ACC112 (cell line): Measurements from ENCODE around the gene CGB2.
"Not testable (repeated sequence)": the region's sequence is repeated elsewhere in the genome, so short reads cannot be mapped to it uniquely, and the experiment has no call there.

Experiments used
- H2AFZ ChIP-seq: fragments of 200-600 bp; sonication (generic); one replicate; pipeline ENCODE4 v1.6.0; 2017; ENCODE audit warnings: antibody characterized with exemption, low read length; ENCODE audit not compliant: unreplicated experiment
- H3K27ac ChIP-seq: fragments of 200-600 bp; sonication (generic); 2 replicates; pipeline ENCODE4 v1.5.1; 2014; ENCODE audit warnings: low read depth, mild to moderate bottlenecking, antibody characterized with exemption, low read length, moderate library complexity
- H3K27me3 ChIP-seq: fragments of 200-600 bp; sonication (generic); 2 replicates; pipeline ENCODE4 v1.6.1; 2014; ENCODE audit warnings: mild to moderate bottlenecking, antibody characterized with exemption, low read length, moderate library complexity, mixed read lengths; ENCODE audit not compliant: insufficient read depth
- H3K36me3 ChIP-seq: fragments of 200-600 bp; sonication (generic); 2 replicates; pipeline ENCODE4 v1.6.1; 2016; ENCODE audit warnings: mild to moderate bottlenecking, antibody characterized with exemption, low read length, moderate library complexity, mixed read lengths; ENCODE audit not compliant: insufficient read depth
- H3K4me1 ChIP-seq: fragments of 200-600 bp; sonication (generic); one replicate; pipeline ENCODE4 v1.6.1; 2016; ENCODE audit warnings: low read length, mixed read lengths; ENCODE audit not compliant: insufficient read depth, unreplicated experiment, control insufficient read depth
- H3K4me3 ChIP-seq: fragments of 200-600 bp; sonication (generic); 2 replicates; pipeline ENCODE4 v1.5.1; 2014; ENCODE audit warnings: mild to moderate bottlenecking, low read depth, low read length
- H3K79me2 ChIP-seq: fragments of 200-600 bp; sonication (generic); one replicate; pipeline ENCODE4 v1.6.0; 2016; ENCODE audit warnings: low read length; ENCODE audit not compliant: control insufficient read depth, unreplicated experiment, insufficient read depth

Gene CGB2

DNA sequence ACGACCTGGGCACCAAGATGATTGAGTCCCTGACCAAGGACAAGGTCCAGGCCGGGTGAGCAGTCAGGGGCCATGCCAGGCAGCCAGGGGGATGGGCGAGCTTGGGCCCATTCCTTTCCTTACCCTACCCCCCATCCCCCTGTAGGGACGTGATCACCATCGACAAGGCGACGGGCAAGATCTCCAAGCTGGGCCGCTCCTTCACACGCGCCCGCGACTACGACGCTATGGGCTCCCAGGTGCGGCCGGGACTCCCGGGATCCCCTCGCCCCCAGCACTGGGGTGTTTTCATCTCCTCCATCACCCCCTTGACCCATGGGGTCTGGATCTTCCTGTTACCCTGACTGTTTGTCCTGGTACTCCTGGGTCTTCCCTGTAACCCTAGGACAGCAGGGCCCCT, 21.9 kb upstream of the CGB2 start:
- H3K27me3 ChIP-seq, result no peaks in the 10 kb centered on the region
- H3K4me3 ChIP-seq, result no peak overlapping the region
- H3K4me1 ChIP-seq, result no peaks in the 10 kb centered on the region
- H2AFZ ChIP-seq, result no peak overlapping the region
- no peak overlapping the region for H3K27ac ChIP-seq
- H3K79me2 ChIP-seq, result no peaks in the 10 kb centered on the region
- H3K36me3 ChIP-seq, result no peaks in the 10 kb centered on the region

DNA sequence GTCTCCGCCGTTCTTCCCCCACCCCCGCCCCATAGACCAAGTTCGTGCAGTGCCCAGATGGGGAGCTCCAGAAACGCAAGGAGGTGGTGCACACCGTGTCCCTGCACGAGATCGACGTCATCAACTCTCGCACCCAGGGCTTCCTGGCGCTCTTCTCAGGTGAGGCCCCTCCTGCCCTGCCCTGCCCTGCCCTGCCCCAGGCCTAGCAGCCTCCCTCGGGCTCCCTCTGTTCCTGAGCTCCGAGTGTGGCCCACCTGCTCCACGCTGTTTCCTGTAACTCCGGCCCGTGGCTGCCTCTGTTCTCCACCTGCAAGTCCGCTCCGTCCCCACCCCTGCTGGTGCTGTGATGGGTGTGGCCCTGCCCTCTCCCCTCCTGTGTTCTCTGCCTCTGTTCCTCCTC, 21.2 kb upstream of the CGB2 start:
- no peaks in the 10 kb centered on the region for H3K4me1 ChIP-seq
- H3K4me3 ChIP-seq, result no peak overlapping the region
- no peaks in the 10 kb centered on the region for H3K27me3 ChIP-seq
- no peak overlapping the region for H2AFZ ChIP-seq
- no peaks in the 10 kb centered on the region for H3K36me3 ChIP-seq
- no peaks in the 10 kb centered on the region for H3K79me2 ChIP-seq
- no peak overlapping the region for H3K27ac ChIP-seq

DNA sequence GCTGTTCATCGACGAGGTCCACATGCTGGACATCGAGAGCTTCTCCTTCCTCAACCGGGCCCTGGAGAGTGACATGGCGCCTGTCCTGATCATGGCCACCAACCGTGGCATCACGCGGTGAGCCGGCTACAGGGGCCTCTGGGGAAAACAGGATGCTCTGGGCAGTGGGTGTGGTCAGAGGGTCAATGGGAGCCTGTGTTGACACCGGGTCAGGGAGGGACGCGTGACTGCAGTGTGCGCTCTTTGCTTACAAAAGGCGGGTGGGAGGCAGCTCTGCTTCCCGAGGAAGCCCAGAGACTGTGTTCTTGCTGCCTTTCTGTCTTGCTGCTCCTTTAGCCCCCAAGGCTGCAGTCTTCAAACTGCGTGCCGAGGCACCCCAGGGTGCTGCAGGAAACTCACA, 20.5 kb upstream of the CGB2 start:
- Histone ChIP-seq H3K27ac (no peak overlapping the region), H3K79me2 (no peaks in the 10 kb centered on the region), H3K27me3 (no peaks in the 10 kb centered on the region), H2AFZ (no peak overlapping the region), H3K4me1 (no peaks in the 10 kb centered on the region), H3K4me3 (no peak overlapping the region), H3K36me3 (no peaks in the 10 kb centered on the region)

DNA sequence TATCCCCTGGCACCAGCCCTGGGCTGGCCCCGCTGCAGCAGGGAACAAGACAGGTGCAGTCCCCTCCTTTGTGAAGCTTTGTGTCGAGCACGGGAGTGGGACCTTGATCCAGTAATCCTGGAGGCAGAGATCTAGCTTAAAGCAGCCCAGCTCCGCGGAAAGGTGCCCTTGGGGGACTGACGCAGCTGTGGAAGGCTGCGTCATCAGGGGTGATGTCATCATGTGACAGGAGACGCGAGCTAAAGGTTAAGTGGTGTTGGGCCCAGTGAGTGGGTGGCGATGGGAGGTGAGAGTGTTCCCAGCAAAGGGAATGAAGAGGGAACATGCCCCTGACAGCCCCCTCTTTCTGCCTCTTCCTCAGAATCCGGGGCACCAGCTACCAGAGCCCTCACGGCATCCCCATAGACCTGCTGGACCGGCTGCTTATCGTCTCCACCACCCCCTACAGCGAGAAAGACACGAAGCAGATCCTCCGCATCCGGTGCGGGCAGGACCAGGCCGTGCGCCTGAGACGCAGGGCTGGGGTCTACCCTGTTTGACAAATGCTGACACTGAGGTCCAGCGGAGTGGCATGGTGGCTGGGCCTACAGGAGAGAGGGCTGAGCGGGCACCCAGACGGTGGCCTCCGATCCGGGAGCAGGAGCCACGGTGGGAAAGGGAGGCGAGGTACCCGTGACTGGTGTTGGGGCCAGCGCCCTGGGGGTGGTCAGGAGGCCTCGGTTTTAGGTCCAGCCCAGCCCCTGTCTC, 17.4 kb upstream of the CGB2 start:
- H3K36me3 ChIP-seq, result no peaks in the 10 kb centered on the region

DNA sequence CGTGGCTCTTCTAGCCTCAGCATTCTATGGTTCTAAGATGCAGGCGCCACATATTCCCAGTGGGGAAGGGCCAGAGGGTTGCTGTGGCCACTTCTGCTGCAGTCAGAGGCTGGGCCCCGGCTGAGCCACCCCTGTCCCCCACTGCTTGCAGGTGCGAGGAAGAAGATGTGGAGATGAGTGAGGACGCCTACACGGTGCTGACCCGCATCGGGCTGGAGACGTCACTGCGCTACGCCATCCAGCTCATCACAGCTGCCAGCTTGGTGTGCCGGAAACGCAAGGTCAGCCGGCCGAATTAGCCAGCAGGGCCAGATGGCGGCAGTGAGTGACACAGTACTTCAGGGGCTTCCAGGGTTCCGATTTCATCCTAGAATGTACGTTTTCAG, 16.8 kb upstream of the CGB2 start:
- no peaks in the 10 kb centered on the region for H3K36me3 ChIP-seq
- no peak overlapping the region for H3K4me3 ChIP-seq
- H3K4me1 ChIP-seq, result no peaks in the 10 kb centered on the region
- H3K27me3 ChIP-seq, result no peaks in the 10 kb centered on the region
- H3K79me2 ChIP-seq, result no peaks in the 10 kb centered on the region
- no peak overlapping the region for H3K27ac ChIP-seq
- no peak overlapping the region for H2AFZ ChIP-seq

More for the DNA sequence above, 17.4 kb upstream of the CGB2 start:
- no peaks in the 10 kb centered on the region for H3K4me1 ChIP-seq
- H3K79me2 ChIP-seq, result no peaks in the 10 kb centered on the region
- no peak overlapping the region for H3K4me3 ChIP-seq
- H2AFZ ChIP-seq, result no peak overlapping the region
- H3K27ac ChIP-seq, result no peak overlapping the region
- H3K27me3 ChIP-seq, result no peaks in the 10 kb centered on the region

DNA sequence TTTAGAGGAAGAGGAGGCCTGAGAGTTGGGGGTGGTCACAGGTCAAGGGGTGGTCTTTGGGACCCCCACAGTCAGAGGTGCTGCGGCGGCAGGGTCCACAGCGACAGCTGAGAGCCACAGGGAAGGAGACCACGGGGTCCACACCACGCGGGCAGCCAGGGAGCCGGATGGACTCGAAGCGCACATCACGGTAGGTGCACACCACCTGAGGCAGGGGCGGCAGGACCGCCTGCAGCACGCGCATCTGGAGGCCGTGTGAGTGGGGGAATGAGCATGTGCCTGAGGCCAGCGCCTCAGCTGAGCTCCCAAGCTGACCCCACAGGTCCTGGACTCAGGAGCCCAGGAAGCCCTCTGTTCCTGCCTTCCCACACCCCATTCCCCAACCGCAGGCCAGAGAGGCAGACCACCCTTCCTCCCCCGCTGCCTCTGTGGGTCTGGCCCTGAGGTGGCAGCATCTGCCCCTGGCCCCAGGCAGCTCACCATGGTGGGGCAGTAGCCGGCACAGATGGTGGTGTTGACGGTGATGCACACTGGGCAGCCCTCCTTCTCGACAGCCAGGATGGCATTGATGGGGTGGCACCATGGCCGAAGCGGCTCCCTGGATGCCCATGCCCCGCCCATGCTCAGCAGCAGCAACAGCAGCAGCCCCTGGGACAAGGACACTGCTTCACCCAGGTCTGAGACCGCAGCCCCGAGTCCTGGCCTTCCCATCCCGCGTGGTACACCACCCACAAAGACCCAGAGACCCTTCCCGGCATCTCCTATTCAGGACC, 15.4 kb upstream of the CGB2 start:
- Histone ChIP-seq H3K27ac (no peak overlapping the region), H3K4me1 (no peaks in the 10 kb centered on the region), H3K79me2 (no peaks in the 10 kb centered on the region), H3K36me3 (no peaks in the 10 kb centered on the region), H2AFZ (no peak overlapping the region), H3K4me3 (no peak overlapping the region), H3K27me3 (no peaks in the 10 kb centered on the region)

DNA sequence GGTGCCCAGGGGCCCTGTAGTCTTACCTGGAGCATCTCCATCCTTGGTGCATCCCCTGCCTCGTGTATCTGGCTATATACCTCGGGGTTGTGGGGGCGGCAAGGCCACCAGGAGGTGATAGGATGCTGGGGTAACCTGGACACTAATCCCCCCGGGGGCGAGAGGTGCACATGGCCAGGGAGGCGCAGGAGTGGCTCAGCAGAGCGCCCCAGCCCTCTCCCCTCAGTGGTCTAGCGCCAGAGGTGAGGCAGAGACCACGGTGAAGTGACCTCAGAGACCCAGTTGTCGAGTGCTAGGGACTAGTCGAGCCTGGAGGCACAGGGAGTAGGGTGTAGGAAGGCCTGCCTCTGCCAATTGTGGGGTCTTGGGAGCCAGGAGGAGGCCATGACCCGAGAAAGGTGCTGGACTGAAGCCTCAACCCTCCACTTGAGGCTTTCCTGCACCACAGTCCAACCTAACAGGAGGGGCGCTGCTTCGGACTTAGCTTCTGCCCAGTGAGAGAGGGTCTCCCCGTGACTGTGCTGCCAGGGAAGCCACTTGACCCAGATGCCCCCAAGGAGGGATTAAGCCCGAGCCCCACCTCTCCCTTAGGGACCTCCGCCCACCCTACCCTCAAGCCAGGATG, 14.5 kb upstream of the CGB2 start, which contains the start of gene LHB:
LHB (minus strand) TSS at position 51 of the 625 bp plus-strand sequence; CDS start at position 41, 10 bp downstream.
- Histone ChIP-seq H3K79me2 (no peaks in the 10 kb centered on the region), H3K36me3 (no peaks in the 10 kb centered on the region), H3K27ac (no peak within 1 kb of the TSS), H3K27me3 (no peaks in the 10 kb centered on the region), H3K4me3 (peak within 1 kb of the TSS; percentile 71), H2AFZ (no peak within 1 kb of the TSS), H3K4me1 (no peaks in the 10 kb centered on the region)

DNA sequence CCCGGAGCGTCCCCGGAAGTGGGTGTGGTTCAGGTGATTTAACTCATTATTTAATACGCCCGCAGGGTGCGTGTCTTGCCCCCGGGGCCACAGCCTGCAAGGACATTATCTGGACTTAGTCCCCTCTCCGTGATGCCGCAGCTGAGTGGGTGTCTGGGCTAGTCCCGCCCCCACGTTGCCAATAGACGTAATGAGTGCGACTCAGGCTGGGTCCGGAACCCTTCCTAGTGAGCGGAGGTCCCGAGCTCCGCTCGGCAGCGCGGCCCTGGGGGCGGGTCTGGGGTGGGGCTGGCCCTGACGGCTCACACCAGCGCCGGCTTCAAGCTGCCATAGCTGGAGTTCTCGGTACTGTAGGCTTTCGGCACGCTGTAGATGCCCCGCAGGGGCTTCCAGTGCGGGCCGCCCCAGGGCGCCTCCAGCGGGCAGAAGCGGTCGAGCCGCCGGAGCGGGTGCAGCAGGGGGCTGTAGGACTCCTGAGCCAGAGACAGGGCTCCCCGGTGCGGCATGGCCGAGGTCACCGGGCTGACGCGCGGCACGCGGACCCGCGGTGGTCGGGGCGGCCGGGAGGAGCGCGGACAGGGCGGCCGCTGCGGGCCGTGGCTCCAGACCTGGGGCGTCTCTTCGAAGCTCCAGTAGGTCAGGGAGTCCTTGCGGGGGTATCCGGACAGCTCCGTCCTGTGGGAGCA, 13.9 kb upstream of the CGB2 start:
- no peak overlapping the region for H3K27ac ChIP-seq
- H3K27me3 ChIP-seq, result no peaks in the 10 kb centered on the region
- H3K36me3 ChIP-seq, result no peaks in the 10 kb centered on the region
- peak overlapping the region; percentile 71 for H3K4me3 ChIP-seq
- H3K79me2 ChIP-seq, result no peaks in the 10 kb centered on the region
- H3K4me1 ChIP-seq, result no peaks in the 10 kb centered on the region
- no peak overlapping the region for H2AFZ ChIP-seq

DNA sequence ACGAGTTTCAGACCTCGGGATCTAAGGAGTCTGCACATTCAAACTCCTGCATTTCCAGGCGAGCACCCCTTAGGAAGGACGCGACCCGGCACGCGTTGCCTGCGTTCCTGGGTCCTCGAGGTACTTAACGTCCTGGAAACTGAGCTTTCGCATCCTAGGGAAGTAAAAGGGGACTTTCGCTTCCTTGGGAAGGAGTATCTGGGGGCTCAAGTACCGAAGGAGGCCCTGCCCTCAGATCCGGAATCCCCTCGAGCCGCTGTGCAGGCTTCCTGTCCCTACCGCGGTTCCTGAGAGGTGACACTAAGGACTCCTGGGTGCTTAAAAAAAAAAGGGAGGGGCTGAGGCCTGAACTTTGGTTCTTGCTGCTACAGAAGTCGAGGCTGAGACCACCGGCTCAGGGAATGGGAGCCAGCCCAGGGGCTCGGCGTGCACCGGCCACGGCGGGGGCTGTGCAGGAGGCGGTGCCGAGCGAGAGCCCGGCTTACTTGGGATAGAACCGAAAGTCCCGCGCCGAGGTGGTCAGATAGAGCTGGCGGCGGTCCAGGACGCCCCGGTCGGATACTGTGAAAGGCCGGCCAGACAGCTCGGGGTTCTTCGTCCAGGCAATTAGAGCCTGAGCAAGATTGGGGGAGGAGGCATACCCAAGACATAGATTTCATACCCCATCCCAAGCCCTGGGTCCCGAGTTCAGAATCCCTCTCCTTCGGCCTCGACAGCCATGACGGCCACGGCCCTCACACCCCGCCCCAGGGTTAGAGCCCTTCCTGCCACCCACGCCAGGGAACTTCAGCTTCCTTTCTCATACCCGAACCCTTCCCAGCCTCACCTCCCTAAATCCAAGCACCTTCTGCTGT, 13.1 kb upstream of the CGB2 start:
- peak overlapping the region; percentile 71 for H3K4me3 ChIP-seq
- not testable (repeated sequence) for H3K27ac ChIP-seq
- H2AFZ ChIP-seq, result peak overlapping the region; percentile 60

More for the DNA sequence above, 13.1 kb upstream of the CGB2 start:
- not testable (repeated sequence) for H3K27me3 ChIP-seq, H3K79me2 ChIP-seq, H3K4me1 ChIP-seq, H3K36me3 ChIP-seq
